Measurements from ENCODE around the gene BPIFB3.
"Not testable (repeated sequence)": the region's sequence is repeated elsewhere in the genome, so short reads cannot be mapped to it uniquely, and the experiment has no call there.

- TF ChIP-seq, protein P1, sequence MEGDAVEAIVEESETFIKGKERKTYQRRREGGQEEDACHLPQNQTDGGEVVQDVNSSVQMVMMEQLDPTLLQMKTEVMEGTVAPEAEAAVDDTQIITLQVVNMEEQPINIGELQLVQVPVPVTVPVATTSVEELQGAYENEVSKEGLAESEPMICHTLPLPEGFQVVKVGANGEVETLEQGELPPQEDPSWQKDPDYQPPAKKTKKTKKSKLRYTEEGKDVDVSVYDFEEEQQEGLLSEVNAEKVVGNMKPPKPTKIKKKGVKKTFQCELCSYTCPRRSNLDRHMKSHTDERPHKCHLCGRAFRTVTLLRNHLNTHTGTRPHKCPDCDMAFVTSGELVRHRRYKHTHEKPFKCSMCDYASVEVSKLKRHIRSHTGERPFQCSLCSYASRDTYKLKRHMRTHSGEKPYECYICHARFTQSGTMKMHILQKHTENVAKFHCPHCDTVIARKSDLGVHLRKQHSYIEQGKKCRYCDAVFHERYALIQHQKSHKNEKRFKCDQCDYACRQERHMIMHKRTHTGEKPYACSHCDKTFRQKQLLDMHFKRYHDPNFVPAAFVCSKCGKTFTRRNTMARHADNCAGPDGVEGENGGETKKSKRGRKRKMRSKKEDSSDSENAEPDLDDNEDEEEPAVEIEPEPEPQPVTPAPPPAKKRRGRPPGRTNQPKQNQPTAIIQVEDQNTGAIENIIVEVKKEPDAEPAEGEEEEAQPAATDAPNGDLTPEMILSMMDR (tag by site-specific recombination; IDR thresholded peaks at IDR 0.05): not testable (repeated sequence)
- not testable (repeated sequence) for TF ChIP-seq KLF9 (tag by site-specific recombination; IDR thresholded peaks at IDR 0.05; ENCODE audit: low read depth); ZNF785 (tag by site-specific recombination; IDR thresholded peaks at IDR 0.05); ZNF792 (tag by site-specific recombination; IDR thresholded peaks at IDR 0.05)
These were observed 68.6 kb downstream of the BPIFB3 start for GRCh38 chr20:33122297-33122696.

Measured in HEK293 (cell line).